ENCODE data around the gene SLC9C2.

GRCh38 chr1:173459885-173460284 lies 143.0 kb downstream of the SLC9C2 start:
- TF ChIP-seq MAX (IDR thresholded peaks at IDR 0.05; ENCODE audit: low read depth) (no peak), GABPA (IDR thresholded peaks at IDR 0.05; ENCODE audit: low read depth) (no peak), TAF1 (IDR thresholded peaks at IDR 0.05; ENCODE audit: borderline replicate concordance, low read depth, low read length) (no peak)

Data from SK-N-SH (cell line).